Measurements from ENCODE around the gene GPR34.
"Not testable (repeated sequence)": the region's sequence is repeated elsewhere in the genome, so short reads cannot be mapped to it uniquely, and the experiment has no call there.

Gene GPR34

GRCh38 chrX:41716222-41716621 is 27.4 kb downstream of the GPR34 start:
- TF ChIP-seq CTCF (IDR thresholded peaks at IDR 0.05; ENCODE audit: extremely low read depth, missing control alignments), result no peak
- no peak for DNase-seq (ENCODE audit: low spot score)

GRCh38 chrX:41716767-41717473 is 28.1 kb downstream of the GPR34 start:
- TF ChIP-seq CTCF (IDR thresholded peaks at IDR 0.05; ENCODE audit: extremely low read depth, missing control alignments), result no peak
- no peak for DNase-seq (ENCODE audit: low spot score)

- TF ChIP-seq CTCF (IDR thresholded peaks at IDR 0.05; ENCODE audit: extremely low read depth, missing control alignments), result no peak
- no peak for DNase-seq (ENCODE audit: low spot score)
Observed at GRCh38 chrX:41718481-41719235, 29.9 kb downstream of the GPR34 start.

GRCh38 chrX:41719610-41720009 is 30.8 kb downstream of the GPR34 start:
- DNase-seq (ENCODE audit: low spot score), result not testable (repeated sequence)

- DNase-seq (ENCODE audit: low spot score), result peak; percentile 20
- no peak for TF ChIP-seq CTCF (IDR thresholded peaks at IDR 0.05; ENCODE audit: extremely low read depth, missing control alignments)
Observed at GRCh38 chrX:41720125-41720779, 31.5 kb downstream of the GPR34 start.

GRCh38 chrX:41721590-41721989 is 32.8 kb downstream of the GPR34 start:
- DNase-seq (ENCODE audit: low spot score), result no peak
- TF ChIP-seq CTCF (IDR thresholded peaks at IDR 0.05; ENCODE audit: extremely low read depth, missing control alignments), result no peak

- TF ChIP-seq CTCF (IDR thresholded peaks at IDR 0.05; ENCODE audit: extremely low read depth, missing control alignments), result no peak
- no peak for DNase-seq (ENCODE audit: low spot score)
Observed at GRCh38 chrX:41722214-41722613, 33.4 kb downstream of the GPR34 start.
